WTC11 (cell line): Measurements from ENCODE around the gene ENAH. TPM values are rescaled to one million over a fixed set of nuclear protein-coding genes. Genes with fewer than 3 reads are reported as not detected.

ENCODE experiments used
- ATAC-seq: fragments of 200-7000 bp; cut with Tn5 transposase; 2 replicates; pipeline ENCODE4 v1.10.0; 2021; ENCODE audit warnings: mild to moderate bottlenecking, moderate library complexity
- CTCF ChIA-PET: fragments of 300-600 bp; sonication (Branson Sonifier 250); formaldehyde crosslinking; loops from one replicate; lab custom pipeline; 2021; ENCODE audit warnings: antibody characterized with exemption; lab: Charles Lee
- POLR2A ChIA-PET: fragments of 350-600 bp; sonication (Branson Sonifier 250); formaldehyde crosslinking; loops from one replicate; lab custom pipeline; 2021; ENCODE audit warnings: antibody characterized with exemption; lab: Charles Lee
- DNase-seq: peaks from one replicate; pipeline ENCODE4 v3.0.0; 2021; ENCODE audit warnings: low spot score
- H3K27ac Mint-ChIP-seq: 2 replicates; pipeline ENCODE4 v1.8.0; 2021; ENCODE audit warnings: mixed read lengths
- H3K27me3 Mint-ChIP-seq: 2 replicates; pipeline ENCODE4 v1.8.0; 2021; ENCODE audit warnings: low read depth, mild to moderate bottlenecking, moderate library complexity, mixed read lengths
- H3K36me3 Mint-ChIP-seq: 2 replicates; pipeline ENCODE4 v1.8.0; 2021; ENCODE audit warnings: mixed read lengths
- H3K4me1 Mint-ChIP-seq: 2 replicates; pipeline ENCODE4 v1.8.0; 2022; ENCODE audit warnings: mixed read lengths
- H3K4me3 Mint-ChIP-seq: 2 replicates; pipeline ENCODE4 v1.8.0; 2021; ENCODE audit warnings: mild to moderate bottlenecking, moderate library complexity, mixed read lengths
- H3K9me3 Mint-ChIP-seq: 2 replicates; pipeline ENCODE4 v1.8.0; 2021; ENCODE audit warnings: mixed read lengths
- CDX4 ChIP-seq: fragments of 250-450 bp; sonication (Bioruptor Pico); IDR thresholded peaks from 2 replicates; pipeline ENCODE4 v1.9.0; 2021; ENCODE audit warnings: moderate library complexity, mild to moderate bottlenecking, inconsistent platforms, borderline replicate concordance
- E2F4 ChIP-seq: sonication (generic); formaldehyde crosslinking; IDR thresholded peaks from 2 replicates; pipeline ENCODE4 v1.8.1; 2022; ENCODE audit warnings: low read depth, mild to moderate bottlenecking, moderate library complexity, missing genetic modification reagents, borderline replicate concordance
- ELF4 ChIP-seq: sonication (generic); formaldehyde crosslinking; IDR thresholded peaks from 2 replicates; pipeline ENCODE4 v1.8.1; 2022; ENCODE audit warnings: low read depth, mild to moderate bottlenecking, moderate library complexity, missing genetic modification reagents
- GRHL2 ChIP-seq: fragments of 250-450 bp; sonication (Bioruptor Pico); IDR thresholded peaks from 2 replicates; pipeline ENCODE4 v1.8.0; 2022; ENCODE audit warnings: mild to moderate bottlenecking, moderate library complexity; ENCODE audit not compliant: insufficient replicate concordance, severe bottlenecking
- NFE2L1 ChIP-seq: sonication (generic); formaldehyde crosslinking; IDR thresholded peaks from 2 replicates; pipeline ENCODE4 v1.8.1; 2023; ENCODE audit warnings: missing genetic modification reagents
- PRRX2 ChIP-seq: fragments of 250-450 bp; sonication (Bioruptor Pico); IDR thresholded peaks from 2 replicates; pipeline ENCODE4 v1.8.0; 2021; ENCODE audit warnings: mild to moderate bottlenecking
- SMAD3 ChIP-seq: sonication (generic); formaldehyde crosslinking; IDR thresholded peaks from 2 replicates; pipeline ENCODE4 v1.8.0; 2022; ENCODE audit warnings: missing genetic modification reagents, mild to moderate bottlenecking, borderline replicate concordance
- SMAD4 ChIP-seq: sonication (generic); formaldehyde crosslinking; IDR thresholded peaks from 2 replicates; pipeline ENCODE4 v1.8.0; 2022; ENCODE audit warnings: mild to moderate bottlenecking, missing genetic modification reagents
- STAT6 ChIP-seq: sonication (generic); formaldehyde crosslinking; conservative IDR thresholded peaks from 2 replicates; pipeline ENCODE4 v1.8.1; 2023; ENCODE audit warnings: mild to moderate bottlenecking, low read depth, missing genetic modification reagents, moderate library complexity
- ZNF232 ChIP-seq: sonication (generic); formaldehyde crosslinking; IDR thresholded peaks from 2 replicates; pipeline ENCODE4 v1.8.0; 2022; ENCODE audit warnings: mild to moderate bottlenecking, missing genetic modification reagents
- ZNF317 ChIP-seq: sonication (generic); formaldehyde crosslinking; IDR thresholded peaks from 2 replicates; pipeline ENCODE4 v1.8.1; 2023; ENCODE audit warnings: low read depth, mild to moderate bottlenecking, moderate library complexity, missing genetic modification reagents, borderline replicate concordance
- ZNF416 ChIP-seq: fragments of 250-450 bp; sonication (Bioruptor Pico); IDR thresholded peaks from 2 replicates; pipeline ENCODE4 v1.9.0; 2021; ENCODE audit warnings: mild to moderate bottlenecking, inconsistent platforms
- ZNF532 ChIP-seq: fragments of 250-450 bp; sonication (Bioruptor Pico); IDR thresholded peaks from 2 replicates; pipeline ENCODE4 v1.9.0; 2021; ENCODE audit warnings: mild to moderate bottlenecking, borderline replicate concordance
- total RNA-seq: library from RNA; stranded (reverse); gene quantifications from 3 replicates; pipeline ENCODE4 v1.2.3, GENCODE V29; 2021
- TF ChIP-seq, protein P1 (sequence below): sonication (generic); formaldehyde crosslinking; IDR thresholded peaks from 2 replicates; pipeline ENCODE4 v1.8.1; 2023; ENCODE audit warnings: mild to moderate bottlenecking, moderate library complexity, missing genetic modification reagents
- TF ChIP-seq, protein P2 (sequence below): sonication (generic); formaldehyde crosslinking; IDR thresholded peaks from 2 replicates; pipeline ENCODE4 v1.8.1; 2022; ENCODE audit warnings: missing genetic modification reagents, borderline replicate concordance

ENAH gene
- total RNA-seq, 1 experiment from 2014 or later: 227 TPM

DNA sequence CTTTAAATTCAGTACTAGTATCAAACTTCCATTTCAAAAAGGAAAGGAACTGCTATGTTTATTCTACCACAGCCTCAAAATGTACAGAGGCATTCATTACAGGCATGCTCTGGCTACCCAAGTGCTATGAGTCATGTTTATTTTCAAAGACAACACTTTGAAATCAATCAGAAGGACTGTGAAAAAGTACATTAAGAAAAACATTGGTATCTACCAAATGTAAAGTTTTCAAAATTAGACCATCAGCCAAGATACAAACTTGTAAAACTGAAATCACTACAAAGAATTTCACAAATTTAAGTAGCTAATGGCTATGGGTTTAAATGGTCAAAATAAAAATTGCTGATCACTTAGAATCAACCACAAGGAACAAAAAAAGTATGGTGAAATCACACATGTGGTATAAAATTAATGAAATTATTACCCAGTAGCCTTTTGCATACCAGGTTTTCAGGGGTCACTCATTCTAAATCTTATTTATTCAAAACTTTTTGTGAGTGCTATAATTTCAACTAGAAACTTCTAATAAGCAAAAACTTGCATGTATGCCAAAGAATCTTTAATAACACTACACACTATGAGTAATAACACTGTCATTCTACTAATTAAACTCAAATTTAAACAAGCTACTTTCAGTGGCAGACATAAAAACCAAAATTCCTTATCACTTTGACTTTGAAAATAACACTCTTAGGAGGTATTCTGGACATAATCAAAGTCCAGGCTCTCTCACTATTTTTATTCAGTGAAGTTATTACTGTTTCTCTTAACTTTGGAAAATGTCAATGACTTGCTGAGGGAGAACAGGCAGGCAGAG is 49.2 kb downstream of the ENAH start:
- DNase-seq (no peak), ATAC-seq (no peak)
- Mint-ChIP-seq H3K9me3 (peaks cover 25% of the 10 kb centered on the region), H3K4me3 (no peak overlapping the region), H3K36me3 (peaks cover 26% of the 10 kb centered on the region), H3K4me1 (peaks cover 38% of the 10 kb centered on the region), H3K27me3 (no peaks in the 10 kb centered on the region), H3K27ac (peak overlapping the region; percentile 70)
- TF ChIP-seq GRHL2 (no peak), SMAD4 (CRISPR knock-in tag) (no peak), PRRX2 (no peak), ELF4 (CRISPR knock-in tag) (no peak), ZNF232 (CRISPR knock-in tag) (no peak), ZNF317 (CRISPR knock-in tag) (no peak), ZNF532 (no peak), E2F4 (CRISPR knock-in tag) (no peak), CDX4 (CRISPR knock-in tag) (no peak), SMAD3 (no peak), NFE2L1 (CRISPR knock-in tag) (no peak)
- TF ChIP-seq, protein P1, sequence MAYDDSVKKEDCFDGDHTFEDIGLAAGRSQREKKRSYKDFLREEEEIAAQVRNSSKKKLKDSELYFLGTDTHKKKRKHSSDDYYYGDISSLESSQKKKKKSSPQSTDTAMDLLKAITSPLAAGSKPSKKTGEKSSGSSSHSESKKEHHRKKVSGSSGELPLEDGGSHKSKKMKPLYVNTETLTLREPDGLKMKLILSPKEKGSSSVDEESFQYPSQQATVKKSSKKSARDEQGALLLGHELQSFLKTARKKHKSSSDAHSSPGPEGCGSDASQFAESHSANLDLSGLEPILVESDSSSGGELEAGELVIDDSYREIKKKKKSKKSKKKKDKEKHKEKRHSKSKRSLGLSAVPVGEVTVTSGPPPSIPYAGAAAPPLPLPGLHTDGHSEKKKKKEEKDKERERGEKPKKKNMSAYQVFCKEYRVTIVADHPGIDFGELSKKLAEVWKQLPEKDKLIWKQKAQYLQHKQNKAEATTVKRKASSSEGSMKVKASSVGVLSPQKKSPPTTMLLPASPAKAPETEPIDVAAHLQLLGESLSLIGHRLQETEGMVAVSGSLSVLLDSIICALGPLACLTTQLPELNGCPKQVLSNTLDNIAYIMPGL (CRISPR knock-in tag): no peak
- POLR2A ChIA-PET: interaction anchor here (1.1 kb wide), 1 partner anchor 49 kb away, joined by 3 read pairs; no protein-coding TSS in a partner anchor
- CTCF ChIA-PET: no interaction called here

- no peak for ATAC-seq
- DNase-seq: no peak
- Mint-ChIP-seq H3K36me3 (peaks cover 26% of the 10 kb centered on the region), H3K27me3 (no peaks in the 10 kb centered on the region), H3K4me3 (no peak overlapping the region), H3K9me3 (peaks cover 25% of the 10 kb centered on the region), H3K4me1 (peaks cover 37% of the 10 kb centered on the region), H3K27ac (peak overlapping the region; percentile 20; the same call in 1 of the 2 replicates)
- CTCF ChIA-PET: no interaction called here
- POLR2A ChIA-PET: no interaction called here
- TF ChIP-seq E2F4 (CRISPR knock-in tag) (no peak), GRHL2 (no peak), ZNF416 (CRISPR knock-in tag) (no peak), STAT6 (CRISPR knock-in tag) (no peak)
- TF ChIP-seq, protein P2, sequence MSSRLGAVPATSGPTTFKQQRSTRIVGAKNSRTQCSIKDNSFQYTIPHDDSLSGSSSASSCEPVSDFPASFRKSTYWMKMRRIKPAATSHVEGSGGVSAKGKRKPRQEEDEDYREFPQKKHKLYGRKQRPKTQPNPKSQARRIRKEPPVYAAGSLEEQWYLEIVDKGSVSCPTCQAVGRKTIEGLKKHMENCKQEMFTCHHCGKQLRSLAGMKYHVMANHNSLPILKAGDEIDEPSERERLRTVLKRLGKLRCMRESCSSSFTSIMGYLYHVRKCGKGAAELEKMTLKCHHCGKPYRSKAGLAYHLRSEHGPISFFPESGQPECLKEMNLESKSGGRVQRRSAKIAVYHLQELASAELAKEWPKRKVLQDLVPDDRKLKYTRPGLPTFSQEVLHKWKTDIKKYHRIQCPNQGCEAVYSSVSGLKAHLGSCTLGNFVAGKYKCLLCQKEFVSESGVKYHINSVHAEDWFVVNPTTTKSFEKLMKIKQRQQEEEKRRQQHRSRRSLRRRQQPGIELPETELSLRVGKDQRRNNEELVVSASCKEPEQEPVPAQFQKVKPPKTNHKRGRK (CRISPR knock-in tag): no peak
Observed at GRCh38 chr1:225602590-225603206, 50.2 kb downstream of the ENAH start.
